AG10803 (cell line): ENCODE measurements around the gene INPP5E.

Experiments
- DNase-seq: peaks from one replicate; pipeline ENCODE4 v3.0.0; 2010; ENCODE audit warnings: low read depth
- H3K4me3 ChIP-seq: 2 replicates; pipeline ENCODE4 v1.5.1; 2011; ENCODE audit warnings: mild to moderate bottlenecking, low read length, control low read depth
- CTCF ChIP-seq: conservative IDR thresholded peaks from 2 replicates; pipeline ENCODE4 v1.5.1; 2011; ENCODE audit warnings: mild to moderate bottlenecking, low read length, control low read depth, inconsistent platforms

Gene INPP5E

GRCh38 chr9:136381311-136381710, 58.3 kb downstream of the INPP5E start:
- no peak overlapping the region for H3K4me3 ChIP-seq
- no peak for TF ChIP-seq CTCF
- no peak for DNase-seq

GRCh38 chr9:136380381-136380780, 59.3 kb downstream of the INPP5E start:
- no peak overlapping the region for H3K4me3 ChIP-seq
- DNase-seq = no peak
- no peak for TF ChIP-seq CTCF

GRCh38 chr9:136379891-136380290, 59.8 kb downstream of the INPP5E start:
- no peak for DNase-seq
- no peak for TF ChIP-seq CTCF
- H3K4me3 ChIP-seq = no peak overlapping the region

GRCh38 chr9:136379401-136379800, 60.2 kb downstream of the INPP5E start:
- H3K4me3 ChIP-seq = no peak overlapping the region
- TF ChIP-seq CTCF = no peak
- DNase-seq = no peak

- DNase-seq = no peak
- no peak for TF ChIP-seq CTCF
Observed at GRCh38 chr9:136379003-136379287, 60.7 kb downstream of the INPP5E start.

More at GRCh38 chr9:136379003-136379287, 60.7 kb downstream of the INPP5E start:
- H3K4me3 ChIP-seq = no peak overlapping the region
